GM23248 (cell line): ENCODE results near the gene EFL1.

ENCODE experiments used
- EZH2 ChIP-seq: fragments of 200-600 bp; sonication (generic); IDR thresholded peaks from 2 replicates; pipeline ENCODE4 v1.6.1; 2018; ENCODE audit warnings: antibody characterized with exemption, mild to moderate bottlenecking; ENCODE audit not compliant: insufficient read depth, poor library complexity, severe bottlenecking
- EZH2phosphoT487 ChIP-seq: fragments of 200-600 bp; sonication (generic); IDR thresholded peaks from 2 replicates; pipeline ENCODE4 v1.6.1; 2018; ENCODE audit warnings: antibody characterized with exemption, moderate library complexity, mild to moderate bottlenecking, low read depth; ENCODE audit not compliant: insufficient read depth

DNA sequence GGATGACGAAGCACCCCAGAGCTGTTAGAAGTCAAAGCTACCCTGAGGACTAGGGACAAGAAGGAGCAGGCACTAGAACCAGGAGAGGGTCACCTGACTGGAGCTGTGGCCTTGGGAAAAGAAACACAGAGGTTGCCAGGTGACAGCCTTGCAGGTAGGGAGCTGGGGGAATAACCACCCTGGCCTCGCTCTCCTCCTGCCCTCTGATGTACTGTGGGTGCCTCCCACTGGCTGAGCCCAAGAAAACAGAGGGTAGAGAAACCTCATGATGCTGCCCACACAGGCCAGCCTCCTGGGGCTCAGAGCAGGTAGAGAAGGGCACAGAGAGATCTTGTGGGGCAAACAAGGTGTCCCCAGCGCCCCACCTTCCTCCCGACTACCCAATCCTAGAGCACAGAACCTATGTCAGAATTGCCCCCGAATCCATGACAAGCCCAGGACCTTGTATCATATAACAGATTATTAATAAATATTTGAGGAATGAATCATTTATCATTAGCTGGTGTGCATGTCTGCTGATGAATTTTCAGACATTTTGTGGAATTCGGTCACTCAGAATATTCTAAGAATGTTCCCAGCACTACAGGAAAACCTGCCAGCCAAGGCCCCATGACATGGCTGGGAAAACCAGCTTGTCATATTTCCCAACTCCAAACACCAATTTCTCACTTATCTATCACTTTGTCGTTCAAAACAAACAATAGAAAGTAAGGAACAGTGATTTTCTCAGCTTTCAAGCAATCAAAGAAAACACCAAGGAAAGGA lies 156.9 kb downstream of the EFL1 start:
- TF ChIP-seq EZH2 (no peak), EZH2phosphoT487 (no peak)
